H1 (cell line): Measurements from ENCODE around the gene MINDY3.
"Not testable (repeated sequence)": the region's sequence is repeated elsewhere in the genome, so short reads cannot be mapped to it uniquely, and the experiment has no call there.

Source experiments
- BRCA1 ChIP-seq: IDR thresholded peaks from 2 replicates; pipeline ENCODE4 v1.6.1; 2012; ENCODE audit warnings: low read depth, low read length, improper control_type of control experiment
- CBX8 ChIP-seq: fragments of 300-800, 300-1000 bp; sonication (generic); IDR thresholded peaks from 2 replicates; pipeline ENCODE4 v1.7.1; 2016; ENCODE audit warnings: low read depth, low read length, borderline replicate concordance
- CEBPB ChIP-seq: IDR thresholded peaks from 2 replicates; pipeline ENCODE4 v1.6.1; 2012; ENCODE audit warnings: low read depth, low read length
- CTCF ChIP-seq, 3 experiments: IDR thresholded peaks; 1 replicate in 2 of 3; 2 replicates in 1 of 3; pipeline versions ENCODE4 v1.5.1 to v1.6.1; 2011; ENCODE audit warnings: low read length in 3 of 3, mild to moderate bottlenecking in 3 of 3, inconsistent platforms in 2 of 3, low read depth in 1 of 3, moderate library complexity in 1 of 3; ENCODE audit not compliant: insufficient read depth in 1 of 3; ENCODE audit errors: control extremely low read depth in 1 of 3
- EZH2 ChIP-seq: fragments of 200-600 bp; sonication (generic); IDR thresholded peaks from 2 replicates; pipeline ENCODE4 v1.7.1; 2012; ENCODE audit warnings: low read depth, mild to moderate bottlenecking, moderate library complexity, low read length, inconsistent platforms; ENCODE audit not compliant: severe bottlenecking
- HDAC6 ChIP-seq: IDR thresholded peaks from one replicate; pipeline ENCODE4 v1.7.1; 2012; ENCODE audit warnings: low read depth, mild to moderate bottlenecking, inconsistent platforms, low read length, moderate library complexity
- POLR2A ChIP-seq, 2 experiments: IDR thresholded peaks; 1 replicate in 1 of 2; 2 replicates in 1 of 2; pipeline ENCODE4 v1.6.1; 2011; ENCODE audit warnings: low read depth in 2 of 2, low read length in 2 of 2, mild to moderate bottlenecking in 2 of 2; ENCODE audit errors: control extremely low read depth in 1 of 2
- POLR2AphosphoS5 ChIP-seq: IDR thresholded peaks from 2 replicates; pipeline ENCODE4 v1.6.1; 2011; ENCODE audit warnings: low read depth, low read length
- SP1 ChIP-seq: IDR thresholded peaks from 2 replicates; pipeline ENCODE4 v1.6.1; 2011; ENCODE audit warnings: low read depth, low read length
- TAF1 ChIP-seq: IDR thresholded peaks from 2 replicates; pipeline ENCODE4 v1.6.1; 2011; ENCODE audit warnings: mild to moderate bottlenecking, low read depth, low read length
- USF2 ChIP-seq: IDR thresholded peaks from 2 replicates; pipeline ENCODE4 v1.6.1; 2011; ENCODE audit warnings: low read length, improper control_type of control experiment
- YY1 ChIP-seq: IDR thresholded peaks from 2 replicates; pipeline ENCODE4 v1.6.1; 2011; ENCODE audit warnings: low read depth, mild to moderate bottlenecking, low read length
- ZNF274 ChIP-seq: IDR thresholded peaks from 2 replicates; pipeline ENCODE4 v1.7.0; 2012; ENCODE audit warnings: low read length, borderline replicate concordance; ENCODE audit errors: extremely low read depth

GRCh38 chr10:15872645-15873044 lies 12.3 kb upstream of the MINDY3 start:
- TF ChIP-seq ZNF274; CTCF (IDR thresholded peaks at IDR 0.05; ENCODE audit: control extremely low read depth in 1 of 3, insufficient read depth in 1 of 3, low read depth in 1 of 3, low read length in 3 of 3); EZH2; CEBPB; POLR2A (IDR thresholded peaks at IDR 0.05; ENCODE audit: control extremely low read depth in 1 of 2, low read depth in 2 of 2, low read length in 2 of 2); TAF1; USF2; POLR2AphosphoS5; CBX8; HDAC6; BRCA1; YY1; SP1: not testable (repeated sequence)
